ENCODE data around the gene MAP3K9. TPM values are rescaled to one million over a fixed set of nuclear protein-coding genes. Genes with fewer than 3 reads are reported as not detected.
A peak's percentile ranks its signal among the peaks of the same experiment; 100 is the strongest.

MAP3K9 gene
- total RNA-seq, 2 experiments from 2014 or later = 4.2 to 6.4 TPM

DNA sequence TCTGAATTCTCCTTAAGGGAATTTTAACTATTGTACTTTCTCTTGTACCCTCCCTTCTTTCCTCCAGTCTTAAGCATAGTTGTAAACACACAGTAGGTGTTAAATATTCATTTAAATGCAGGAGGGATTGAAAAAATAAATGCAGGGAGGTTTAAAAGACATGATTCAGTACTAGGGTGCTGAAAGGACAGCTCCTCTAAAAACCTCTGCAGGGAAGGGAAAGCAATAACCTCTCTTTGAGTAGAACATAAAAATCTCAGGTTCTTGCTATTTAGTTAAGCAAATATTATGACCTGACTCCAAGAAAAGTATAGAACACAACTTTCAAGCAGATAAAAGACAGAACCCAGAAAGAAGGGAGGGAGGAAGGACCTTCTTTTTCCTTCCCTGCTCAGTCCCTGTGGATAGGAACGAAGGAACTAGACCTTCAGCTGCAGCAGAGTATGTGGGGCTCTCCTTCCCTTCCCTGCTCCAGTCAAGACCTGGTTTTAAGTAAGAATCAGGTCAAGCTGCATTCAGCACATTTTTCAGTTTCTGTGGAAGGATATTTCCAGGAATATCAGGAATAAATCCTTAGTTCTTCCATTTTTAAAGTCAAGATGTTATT, 4.7 kb downstream of the MAP3K9 start:
- DNase-seq (ENCODE audit: low spot score) = no peak
- no peaks in the 10 kb centered on the region for H4K20me1 ChIP-seq (ENCODE audit: insufficient read depth, low read length)
- H3K4me1 ChIP-seq (ENCODE audit: insufficient read depth, low read length, poor library complexity, severe bottlenecking) = peaks cover 13% of the 10 kb centered on the region
- no peaks in the 10 kb centered on the region for H3K9me2 ChIP-seq (ENCODE audit: insufficient read depth, low read length)
- no peaks in the 10 kb centered on the region for H3K79me2 ChIP-seq (ENCODE audit: insufficient read depth, low read depth, low read length)
- no peak overlapping the region for H3K4me2 ChIP-seq (ENCODE audit: low read length)
- BruUV-seq (replicated peaks) = no TSS peak
- intact Hi-C loops (cut with micrococcal nuclease; ENCODE audit: unreplicated experiment) = loop anchor here (10.0 kb wide), 1 partner anchor 1190 kb away; the partner anchor contains the start of gene SUSD6
- no peak overlapping the region for H3K27ac ChIP-seq (ENCODE audit: low read depth, low read length, poor library complexity, severe bottlenecking)
- POLR2A ChIA-PET = interaction anchor here (0.5 to 0.6 kb wide), 3 partner anchors 42 to 1654 kb away, joined by 3 read pairs; no protein-coding TSS in a partner anchor
- no peak for TF ChIP-seq EZH2phosphoT487 (IDR thresholded peaks at IDR 0.05; ENCODE audit: borderline replicate concordance, low read depth, low read length)
- TF ChIP-seq, protein P1, sequence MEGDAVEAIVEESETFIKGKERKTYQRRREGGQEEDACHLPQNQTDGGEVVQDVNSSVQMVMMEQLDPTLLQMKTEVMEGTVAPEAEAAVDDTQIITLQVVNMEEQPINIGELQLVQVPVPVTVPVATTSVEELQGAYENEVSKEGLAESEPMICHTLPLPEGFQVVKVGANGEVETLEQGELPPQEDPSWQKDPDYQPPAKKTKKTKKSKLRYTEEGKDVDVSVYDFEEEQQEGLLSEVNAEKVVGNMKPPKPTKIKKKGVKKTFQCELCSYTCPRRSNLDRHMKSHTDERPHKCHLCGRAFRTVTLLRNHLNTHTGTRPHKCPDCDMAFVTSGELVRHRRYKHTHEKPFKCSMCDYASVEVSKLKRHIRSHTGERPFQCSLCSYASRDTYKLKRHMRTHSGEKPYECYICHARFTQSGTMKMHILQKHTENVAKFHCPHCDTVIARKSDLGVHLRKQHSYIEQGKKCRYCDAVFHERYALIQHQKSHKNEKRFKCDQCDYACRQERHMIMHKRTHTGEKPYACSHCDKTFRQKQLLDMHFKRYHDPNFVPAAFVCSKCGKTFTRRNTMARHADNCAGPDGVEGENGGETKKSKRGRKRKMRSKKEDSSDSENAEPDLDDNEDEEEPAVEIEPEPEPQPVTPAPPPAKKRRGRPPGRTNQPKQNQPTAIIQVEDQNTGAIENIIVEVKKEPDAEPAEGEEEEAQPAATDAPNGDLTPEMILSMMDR (conservative IDR thresholded peaks at IDR 0.05; ENCODE audit: low read length) = no peak
- H3K4me3 ChIP-seq (ENCODE audit: low read depth, low read length, poor library complexity, severe bottlenecking) = no peak overlapping the region
- H3K9me3 ChIP-seq (ENCODE audit: low read length) = no peaks in the 10 kb centered on the region
- H3K36me3 ChIP-seq (ENCODE audit: insufficient read depth, low read length) = no peaks in the 10 kb centered on the region
- CTCF ChIA-PET (ENCODE audit: unreplicated experiment) = no interaction called here
- H2AFZ ChIP-seq (ENCODE audit: low read length) = no peak overlapping the region

DNA sequence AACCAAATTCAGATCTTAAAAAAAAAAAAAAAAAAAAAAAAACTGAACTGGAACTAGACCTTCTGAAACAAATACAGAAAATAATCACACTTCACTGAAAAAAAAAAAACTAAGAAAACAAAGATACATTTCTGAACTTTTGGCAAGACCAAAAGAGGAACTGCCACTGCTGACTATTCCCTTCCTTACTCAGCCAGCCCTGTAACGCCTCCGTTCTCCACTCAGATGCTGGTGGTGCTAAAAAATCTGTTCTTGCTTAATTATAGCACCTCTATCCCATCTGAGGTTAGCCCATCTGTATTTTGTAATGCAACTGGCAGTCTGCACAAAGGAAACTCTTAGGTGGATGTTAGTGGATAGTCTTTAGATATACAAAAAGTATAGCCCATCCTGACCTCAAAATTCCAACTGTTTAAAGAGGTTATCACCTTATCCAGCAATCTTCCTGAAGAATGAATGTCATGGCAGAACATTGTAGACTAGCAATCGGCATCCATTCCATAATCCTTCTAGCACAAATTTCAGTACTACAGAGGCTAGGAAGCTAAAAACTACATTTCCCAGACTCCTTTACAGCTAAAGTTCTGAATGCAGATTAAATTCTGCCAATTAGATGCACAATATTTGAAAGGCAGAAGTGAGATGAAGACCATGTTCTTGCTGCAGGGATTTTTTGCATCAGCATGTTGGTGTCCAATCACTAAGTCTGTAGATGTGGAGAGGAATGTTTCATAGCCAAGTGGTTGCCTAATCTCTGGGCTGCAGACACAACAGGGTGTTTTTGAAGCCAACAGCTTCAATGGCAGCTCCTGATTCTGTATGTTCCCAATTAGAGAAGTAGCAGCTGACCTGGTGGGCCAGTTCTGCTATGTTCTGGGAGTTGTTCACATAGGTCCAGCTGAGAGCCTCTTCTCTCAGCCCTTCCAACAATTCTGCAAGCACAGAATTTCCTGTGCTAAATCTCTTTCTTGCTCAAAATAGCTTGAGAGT, 5.7 kb downstream of the MAP3K9 start:
- intact Hi-C loops (cut with micrococcal nuclease; ENCODE audit: unreplicated experiment) = loop anchor here (10.0 kb wide), 1 partner anchor 1189 kb away; the partner anchor contains the start of gene SUSD6
- TF ChIP-seq, protein P1 (conservative IDR thresholded peaks at IDR 0.05; ENCODE audit: low read length) = no peak
- no peak for TF ChIP-seq EZH2phosphoT487 (IDR thresholded peaks at IDR 0.05; ENCODE audit: borderline replicate concordance, low read depth, low read length)
- no peaks in the 10 kb centered on the region for H3K9me3 ChIP-seq (ENCODE audit: low read length)
- H3K27ac ChIP-seq (ENCODE audit: low read depth, low read length, poor library complexity, severe bottlenecking) = no peak overlapping the region
- ChIA-PET POLR2A (interaction anchor here (0.5 kb wide), 1 partner anchor 1653 kb away, joined by 3 read pairs; no protein-coding TSS in a partner anchor), CTCF (ENCODE audit: unreplicated experiment) (no interaction called here)
- H3K4me3 ChIP-seq (ENCODE audit: low read depth, low read length, poor library complexity, severe bottlenecking) = no peak overlapping the region
- no TSS peak for BruUV-seq (replicated peaks)
- H2AFZ ChIP-seq (ENCODE audit: low read length) = no peak overlapping the region
- no peak overlapping the region for H3K4me2 ChIP-seq (ENCODE audit: low read length)
- DNase-seq (ENCODE audit: low spot score) = peak; percentile 15
- no peaks in the 10 kb centered on the region for H3K79me2 ChIP-seq (ENCODE audit: insufficient read depth, low read depth, low read length)
- H3K4me1 ChIP-seq (ENCODE audit: insufficient read depth, low read length, poor library complexity, severe bottlenecking) = peaks cover 13% of the 10 kb centered on the region
- no peaks in the 10 kb centered on the region for H3K36me3 ChIP-seq (ENCODE audit: insufficient read depth, low read length)
- H4K20me1 ChIP-seq (ENCODE audit: insufficient read depth, low read length) = no peaks in the 10 kb centered on the region
- no peaks in the 10 kb centered on the region for H3K9me2 ChIP-seq (ENCODE audit: insufficient read depth, low read length)

All from OCI-LY7 (cell line).